ENCODE results near the gene PTP4A2. TPM values are rescaled to one million over a fixed set of nuclear protein-coding genes. Genes with fewer than 3 reads are reported as not detected.

The PTP4A2 gene
- polyA plus RNA-seq, 3 donors: 227 to 501 (median 294) TPM

GRCh38 chr1:31954607-31955283, 16.6 kb upstream of the PTP4A2 start:
- Mint-ChIP-seq H3K36me3 (peaks cover 1 to 8% of the 10 kb centered on the region in 2 donors), H3K4me1 (peaks cover 78% of the 10 kb centered on the region), H3K27ac (peak overlapping the region; percentile 98 to 100 (median 99)), H3K27me3 (ENCODE audit: low read depth in 3 of 3) (no peaks in the 10 kb centered on the region), H3K9me3 (peaks cover 0 to 2% (median 0%) of the 10 kb centered on the region in 7 donors), H3K4me3 (peak overlapping the region; percentile 10 to 79)
- H3K27me3 ChIP-seq (ENCODE audit: control insufficient read depth in 2 of 2, insufficient read depth in 2 of 2, low read length in 2 of 2): no peaks in the 10 kb centered on the region
- peak overlapping the region; percentile 69 for H3K9ac ChIP-seq (ENCODE audit: insufficient read depth, low read length, poor library complexity, severe bottlenecking)
- no peaks in the 10 kb centered on the region for H3K9me3 ChIP-seq (replicated peaks in 1 of 2; ENCODE audit: control insufficient read depth in 1 of 2, insufficient read depth in 1 of 2, low read length in 2 of 2)
- DNase-seq: peak; percentile 89 to 96 (median 96)
- peak overlapping the region; percentile 61 for H3K4me2 ChIP-seq (replicated peaks; ENCODE audit: extremely low read depth, low read length, poor library complexity, severe bottlenecking)
- WGBS (ENCODE audit: insufficient coverage): 0% methylated on average over 5 of the region's 6 CpGs
- no peaks in the 10 kb centered on the region for H3K79me2 ChIP-seq (ENCODE audit: insufficient read depth, low read length)
- no peaks in the 10 kb centered on the region for H3K36me3 ChIP-seq (replicated peaks in 1 of 2; ENCODE audit: control insufficient read depth in 1 of 2, insufficient read depth in 2 of 2, low read length in 2 of 2)
- H3K27ac ChIP-seq (ENCODE audit: low read depth in 1 of 2, low read length in 2 of 2): peak overlapping the region; percentile 94 to 96
- intact Hi-C loops (cut with micrococcal nuclease): loop anchor here in 1 of 2 donors (5.0 kb wide), 2 partner anchors 32 to 67 kb away; no protein-coding TSS in a partner anchor
- peaks cover 78 to 81% of the 10 kb centered on the region in 2 donors for H3K4me1 ChIP-seq (ENCODE audit: control insufficient read depth in 1 of 2, insufficient read depth in 2 of 2, low read length in 2 of 2)
- no peak for TF ChIP-seq CTCF (IDR thresholded peaks at IDR 0.05)
- no peaks in the 10 kb centered on the region for H4K20me1 ChIP-seq (ENCODE audit: insufficient read depth, low read length)
- H2AFZ ChIP-seq (ENCODE audit: insufficient read depth, low read depth, low read length, poor library complexity, severe bottlenecking): peak overlapping the region; percentile 49
- peak overlapping the region in 1 of 3 experiments; percentile 59 for H3K4me3 ChIP-seq (replicated peaks in 1 of 3; ENCODE audit: low read depth in 2 of 3, low read length in 3 of 3)

- TF ChIP-seq CTCF (IDR thresholded peaks at IDR 0.05): no peak
- Mint-ChIP-seq H3K4me3 (no peak overlapping the region), H3K27me3 (ENCODE audit: low read depth in 3 of 3) (no peaks in the 10 kb centered on the region), H3K4me1 (peaks cover 63% of the 10 kb centered on the region), H3K27ac (peak overlapping the region in 5 of 7 donors; percentile 76 to 100 (median 99)), H3K9me3 (peaks cover 0 to 2% (median 0%) of the 10 kb centered on the region in 7 donors), H3K36me3 (peaks cover 1 to 8% of the 10 kb centered on the region in 2 donors)
- 100% methylated on average over 2 of the region's 2 CpGs for WGBS (ENCODE audit: insufficient coverage)
- Histone ChIP-seq H3K79me2 (ENCODE audit: insufficient read depth, low read length) (no peaks in the 10 kb centered on the region), H3K4me1 (ENCODE audit: control insufficient read depth in 1 of 2, insufficient read depth in 2 of 2, low read length in 2 of 2) (peaks cover 66 to 73% of the 10 kb centered on the region in 2 donors), H3K4me3 (replicated peaks in 1 of 3; ENCODE audit: low read depth in 2 of 3, low read length in 3 of 3) (no peak overlapping the region), H4K20me1 (ENCODE audit: insufficient read depth, low read length) (no peaks in the 10 kb centered on the region), H3K9me3 (replicated peaks in 1 of 2; ENCODE audit: control insufficient read depth in 1 of 2, insufficient read depth in 1 of 2, low read length in 2 of 2) (no peaks in the 10 kb centered on the region), H3K27ac (ENCODE audit: low read depth in 1 of 2, low read length in 2 of 2) (peak overlapping the region in 1 of 2 donors; percentile 96), H3K27me3 (ENCODE audit: control insufficient read depth in 2 of 2, insufficient read depth in 2 of 2, low read length in 2 of 2) (no peaks in the 10 kb centered on the region), H3K9ac (ENCODE audit: insufficient read depth, low read length, poor library complexity, severe bottlenecking) (no peak overlapping the region), H2AFZ (ENCODE audit: insufficient read depth, low read depth, low read length, poor library complexity, severe bottlenecking) (no peak overlapping the region), H3K36me3 (replicated peaks in 1 of 2; ENCODE audit: control insufficient read depth in 1 of 2, insufficient read depth in 2 of 2, low read length in 2 of 2) (no peaks in the 10 kb centered on the region), H3K4me2 (replicated peaks; ENCODE audit: extremely low read depth, low read length, poor library complexity, severe bottlenecking) (no peak overlapping the region)
- intact Hi-C loops (cut with micrococcal nuclease): no loop called here
- no peak for DNase-seq
Observed at GRCh38 chr1:31952825-31953220, 14.7 kb upstream of the PTP4A2 start.

Data from CD14-positive monocyte (primary cell).